GM21737 (cell line): ENCODE measurements around the gene NF1.
A peak's percentile ranks its signal among the peaks of the same experiment; 100 is the strongest.
"Not testable (repeated sequence)": the region's sequence is repeated elsewhere in the genome, so short reads cannot be mapped to it uniquely, and the experiment has no call there.

Source experiments
- ATAC-seq: cut with Tn5 transposase; IDR thresholded peaks from one replicate; pipeline ENCODE4 v1.9.1; 2021; ENCODE audit warnings: mild to moderate bottlenecking, moderate library complexity; ENCODE audit not compliant: unreplicated experiment

NF1 gene

DNA sequence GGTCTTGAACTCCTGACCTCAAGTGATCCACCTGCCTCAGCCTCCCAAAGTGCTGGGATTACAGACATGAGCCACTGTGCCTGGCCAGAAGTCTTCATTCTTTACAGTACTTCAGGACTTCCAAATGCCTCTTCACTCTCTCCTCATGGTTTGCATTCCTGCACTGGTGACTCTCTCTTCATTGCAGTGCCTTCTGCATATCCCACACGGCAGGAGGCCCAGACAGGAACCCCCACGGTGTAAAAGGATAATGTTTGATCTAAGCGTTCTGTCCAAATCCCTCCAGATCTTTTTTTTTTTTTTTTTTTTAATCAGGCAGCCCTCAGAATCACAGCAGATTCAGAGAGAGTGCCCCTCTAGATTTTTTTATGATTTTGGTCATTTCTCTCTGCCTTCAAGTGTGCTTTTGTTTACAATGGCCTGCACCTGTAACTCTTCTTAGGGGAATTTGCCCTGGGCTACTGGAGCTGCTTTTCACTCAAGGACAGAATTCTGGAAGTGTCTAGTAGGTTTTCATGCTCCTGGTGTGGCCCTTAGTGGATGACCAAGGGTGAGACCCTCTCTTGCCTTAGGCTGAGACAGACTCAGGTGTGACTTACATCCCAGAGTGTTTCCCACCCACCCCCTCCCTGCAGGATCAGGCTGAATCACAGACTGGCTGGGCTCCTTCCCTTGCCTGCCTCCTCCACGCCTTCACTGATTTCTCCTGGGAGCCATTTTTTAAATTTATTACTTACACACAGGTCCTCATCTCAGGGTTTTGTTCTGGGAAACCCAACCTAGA, 19.8 kb upstream of the NF1 start:
- no peak for ATAC-seq

DNA sequence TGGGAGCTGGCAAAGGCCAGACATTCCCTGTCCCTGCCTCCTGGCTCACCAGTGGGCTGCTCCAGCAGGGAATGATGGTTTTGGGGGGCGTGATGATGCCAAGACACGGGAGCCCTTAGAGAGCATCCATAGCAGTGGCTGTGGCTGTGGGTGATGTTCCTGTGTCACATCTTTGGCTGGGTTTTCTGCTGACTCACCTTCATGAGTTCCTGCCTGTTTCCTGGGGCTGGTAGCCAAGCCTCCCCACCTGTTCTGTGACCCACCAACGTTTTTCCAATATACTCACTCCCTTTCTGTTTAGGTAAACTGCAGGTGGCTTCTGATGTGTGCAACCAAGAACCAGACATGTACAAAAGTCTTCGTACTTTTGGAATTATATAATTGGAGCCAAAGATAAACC, 16.5 kb upstream of the NF1 start:
- ATAC-seq = no peak

DNA sequence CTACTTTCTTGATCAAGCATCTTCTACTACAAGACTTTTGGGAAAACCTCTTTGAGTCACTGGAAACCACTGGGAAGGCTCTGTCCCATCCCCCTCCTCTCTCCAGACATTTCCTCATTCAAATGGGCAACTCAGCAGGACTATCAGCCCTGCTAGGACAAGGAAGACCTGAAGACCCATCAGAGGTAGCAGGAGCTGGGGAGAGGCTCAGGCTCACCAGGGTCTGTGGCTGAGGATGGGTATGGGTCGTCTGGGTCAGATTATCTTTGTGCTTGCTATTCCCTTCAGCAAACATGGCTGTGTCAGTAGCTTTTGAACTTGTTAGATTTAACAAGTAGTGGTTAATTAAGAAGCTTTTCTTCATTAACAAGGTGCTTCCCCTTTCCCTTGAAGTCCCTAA, 15.0 kb upstream of the NF1 start:
- ATAC-seq = no peak

DNA sequence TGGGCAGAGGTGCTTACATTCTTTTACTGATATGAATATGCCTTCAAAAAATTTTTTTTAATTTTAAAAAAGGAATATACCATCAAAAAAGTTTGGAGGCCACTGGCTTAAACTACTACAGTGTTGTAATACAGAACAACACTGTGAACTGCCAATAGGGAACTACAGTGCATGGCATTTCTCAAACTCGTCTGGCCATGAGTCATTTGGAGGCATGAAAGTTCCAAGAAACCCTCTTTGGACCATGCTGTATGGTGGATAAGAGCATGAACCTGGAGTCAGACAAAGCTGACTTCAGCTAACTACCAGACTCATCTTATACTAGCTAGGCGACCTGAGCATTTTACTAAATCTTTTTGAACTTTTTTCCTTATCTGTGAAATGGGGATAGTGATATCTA, 9.2 kb upstream of the NF1 start:
- no peak for ATAC-seq

DNA sequence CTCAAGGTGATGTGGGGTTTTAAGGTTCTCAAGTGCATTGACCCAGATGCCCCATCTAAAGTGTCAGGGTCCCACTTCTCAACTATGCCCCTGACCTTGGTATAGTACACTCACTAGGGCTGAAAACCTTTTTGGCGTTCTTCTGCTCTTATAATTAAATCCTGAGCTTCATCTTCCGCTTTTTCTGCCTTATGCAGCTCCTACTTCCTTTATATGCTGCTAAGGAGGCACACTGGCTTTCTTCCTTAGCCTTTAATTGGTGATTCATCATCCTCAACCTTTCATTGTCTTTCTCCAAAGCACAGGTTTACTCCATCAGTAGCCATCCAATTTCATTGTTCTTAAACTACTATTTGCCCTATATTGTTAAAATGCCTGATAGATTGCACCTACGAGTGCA, 5.3 kb upstream of the NF1 start:
- no peak for ATAC-seq

DNA sequence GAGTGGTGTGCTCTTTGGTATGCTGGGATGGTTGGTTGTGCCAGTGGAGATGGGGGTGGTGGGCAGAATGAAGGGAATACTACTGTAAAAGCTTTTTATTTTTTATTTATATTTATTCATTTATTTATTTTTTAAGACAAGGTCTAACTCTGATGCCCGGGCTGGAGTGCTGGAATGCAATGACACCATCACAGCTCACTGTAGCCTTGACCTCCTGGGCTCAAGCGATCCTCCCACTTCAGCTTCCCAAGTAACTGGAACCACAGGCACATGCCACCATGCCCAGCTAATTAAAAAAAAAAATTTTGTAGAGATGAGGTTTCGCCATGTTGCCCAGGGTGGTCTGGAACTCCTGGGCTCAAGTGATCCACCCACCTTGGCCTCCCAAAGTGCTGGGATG, 4.1 kb upstream of the NF1 start:
- not testable (repeated sequence) for ATAC-seq

DNA sequence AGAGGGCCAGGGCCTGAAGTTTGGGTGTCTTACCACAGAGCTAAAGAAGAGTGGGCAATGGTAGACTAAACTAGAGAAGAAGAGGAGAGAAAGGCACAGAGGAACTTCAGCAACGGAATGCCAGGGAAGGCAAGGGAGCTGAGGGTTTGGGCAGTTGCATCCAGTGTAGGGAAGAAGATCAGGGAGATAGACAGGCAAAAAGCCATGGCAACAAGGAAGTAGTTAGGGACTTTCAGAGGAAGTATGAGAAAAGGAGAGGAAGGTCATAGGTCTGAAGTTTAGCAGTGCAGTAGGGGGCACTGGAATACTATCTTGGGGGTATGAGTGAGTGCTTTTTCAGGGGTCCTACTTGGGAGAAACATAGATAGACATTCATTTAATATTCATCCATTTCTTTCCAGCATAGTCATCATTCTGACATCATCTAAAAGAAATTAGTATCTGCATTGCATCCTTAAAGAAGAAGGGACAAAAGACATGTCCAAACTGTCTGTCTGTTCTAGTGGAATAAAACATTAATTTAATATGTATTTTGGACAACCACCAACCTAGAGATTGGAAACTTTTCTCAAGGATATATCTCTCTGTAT, 2.2 kb upstream of the NF1 start:
- ATAC-seq = no peak

DNA sequence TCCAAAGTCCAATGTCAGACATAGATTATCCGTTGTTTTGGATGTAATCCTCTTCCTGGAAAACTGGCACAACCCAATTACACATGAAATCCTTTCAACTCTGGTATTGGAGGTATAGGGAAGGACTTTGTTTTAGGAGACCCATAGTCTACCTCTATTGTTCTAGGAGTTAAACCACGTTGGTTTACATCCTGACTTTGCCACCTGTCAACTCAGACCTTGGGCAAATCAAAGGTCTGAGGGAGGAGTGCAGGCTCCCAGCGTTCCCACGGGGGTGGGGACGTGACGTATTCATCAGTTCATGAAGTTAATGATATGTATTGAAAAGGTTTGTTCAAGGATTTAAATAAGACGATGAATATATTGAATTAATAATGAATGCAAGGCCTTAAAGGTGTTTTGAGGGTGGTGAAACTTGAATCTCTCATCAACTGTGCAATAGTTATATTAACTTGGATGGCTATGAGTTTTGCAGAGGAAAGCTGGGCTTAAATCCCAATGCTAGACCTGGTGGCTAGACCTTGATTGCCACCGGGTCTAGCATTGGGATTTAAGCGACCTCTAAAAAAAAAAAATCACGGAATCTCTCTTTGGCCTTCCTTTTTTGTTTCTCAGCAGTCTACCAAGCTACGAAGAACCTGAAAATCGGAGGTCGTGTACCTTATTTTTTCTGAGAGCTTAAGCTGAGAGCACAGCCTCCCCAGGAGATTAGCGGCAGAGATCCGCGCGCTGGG, 744 bp upstream of the NF1 start:
- no peak for ATAC-seq

DNA sequence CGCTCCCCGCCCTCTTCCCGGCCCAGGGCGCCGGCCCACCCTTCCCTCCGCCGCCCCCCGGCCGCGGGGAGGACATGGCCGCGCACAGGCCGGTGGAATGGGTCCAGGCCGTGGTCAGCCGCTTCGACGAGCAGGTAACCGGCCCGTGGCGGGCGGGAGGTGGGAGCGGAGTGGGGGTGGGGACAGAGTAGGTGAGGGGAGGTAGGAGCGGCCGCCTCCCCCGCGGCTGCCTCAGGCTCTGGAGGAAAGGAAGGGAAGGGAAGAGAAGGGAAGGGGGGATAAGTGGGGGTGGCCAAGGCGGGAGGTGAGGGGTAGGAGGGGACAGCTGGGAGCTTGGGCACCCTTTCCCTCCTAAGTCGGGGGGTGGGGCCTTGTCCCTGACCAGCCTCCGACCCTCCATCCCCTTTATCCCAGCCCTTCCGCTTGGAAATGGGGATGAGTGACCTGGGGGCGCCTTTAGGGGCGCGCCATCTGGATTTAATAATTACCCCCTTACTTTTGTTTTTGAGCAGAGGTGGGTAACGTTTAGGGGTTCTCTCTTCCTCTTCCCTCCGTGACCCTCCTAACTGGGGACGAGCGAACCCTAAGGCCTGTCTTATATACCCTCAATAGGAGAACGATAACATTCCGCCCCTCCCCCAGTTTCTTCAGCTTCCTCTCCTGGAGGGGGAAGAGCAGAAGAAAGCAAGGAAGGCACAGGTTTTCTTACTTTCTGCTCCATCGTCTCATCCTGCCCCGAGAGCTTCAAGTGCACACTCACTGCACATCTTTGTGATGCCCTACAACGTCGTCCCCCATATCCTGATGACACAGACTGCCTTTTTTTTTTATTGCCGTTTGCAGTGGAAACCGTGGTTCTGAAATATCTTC, 694 bp downstream of the NF1 start:
- ATAC-seq = peak; percentile 24

DNA sequence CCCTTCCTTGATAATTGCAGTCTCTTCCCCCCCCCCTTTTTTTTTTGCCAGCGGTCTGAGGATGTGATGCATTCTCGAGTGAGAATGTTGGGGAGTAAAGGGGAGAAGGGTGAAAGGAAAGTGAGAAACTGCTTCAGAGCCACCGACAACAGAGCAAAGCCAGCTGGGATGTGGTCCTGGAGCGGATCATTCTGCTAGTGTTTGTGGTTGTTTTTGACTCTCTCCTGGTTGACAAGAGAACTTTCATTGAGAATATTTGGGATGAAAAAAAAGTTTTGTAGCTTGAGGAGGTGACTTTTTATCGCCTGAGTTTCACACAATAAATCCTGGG, 1.3 kb downstream of the NF1 start:
- no peak for ATAC-seq

DNA sequence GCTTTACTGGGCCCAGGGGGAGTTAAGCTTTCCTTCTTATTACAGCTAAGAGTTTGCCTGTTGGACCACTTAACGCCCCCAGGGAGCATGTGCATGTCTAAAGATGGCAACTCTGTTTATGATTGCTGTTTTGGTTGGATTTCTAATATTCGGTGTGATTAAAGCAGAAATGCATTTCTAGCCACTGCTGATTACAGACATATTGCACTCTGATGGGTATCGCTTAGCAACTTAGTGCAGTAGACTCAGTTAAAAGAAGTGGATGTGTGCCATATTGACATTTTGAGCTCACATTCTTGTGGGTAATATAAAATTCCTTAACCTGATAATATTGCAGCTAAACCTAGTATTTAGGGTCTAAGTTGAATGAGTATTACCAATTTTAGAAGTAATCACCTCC, 4.2 kb downstream of the NF1 start:
- no peak for ATAC-seq

DNA sequence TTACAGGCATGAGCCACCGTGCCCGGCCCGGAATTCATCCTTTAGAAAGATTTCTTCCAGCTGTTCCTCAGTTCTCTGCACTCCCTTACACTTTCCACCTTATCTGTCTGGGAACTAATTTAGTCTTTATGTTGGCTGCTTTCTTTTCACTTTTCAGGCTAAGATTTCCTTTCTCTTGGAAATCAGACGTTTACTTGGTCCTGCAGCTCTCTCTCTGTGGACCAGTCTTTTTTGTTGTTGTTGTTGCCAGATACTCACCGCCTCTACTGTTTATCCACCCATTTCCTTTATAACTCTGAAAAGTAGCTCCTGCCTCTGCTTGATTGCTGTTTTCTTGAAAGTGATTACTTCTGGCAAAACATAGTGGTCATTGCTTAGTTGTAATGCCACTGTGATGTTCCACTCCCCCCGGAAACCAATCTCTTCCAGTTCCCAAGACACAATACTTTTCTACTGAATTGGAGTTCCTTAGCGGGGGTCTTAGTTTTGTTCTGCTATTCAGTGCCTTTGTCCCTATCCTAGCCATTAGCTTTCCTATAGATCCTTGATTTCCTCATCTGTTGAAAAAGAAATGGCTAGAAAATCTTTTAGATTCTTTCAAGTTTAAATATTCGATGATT, 6.2 kb downstream of the NF1 start:
- no peak for ATAC-seq

DNA sequence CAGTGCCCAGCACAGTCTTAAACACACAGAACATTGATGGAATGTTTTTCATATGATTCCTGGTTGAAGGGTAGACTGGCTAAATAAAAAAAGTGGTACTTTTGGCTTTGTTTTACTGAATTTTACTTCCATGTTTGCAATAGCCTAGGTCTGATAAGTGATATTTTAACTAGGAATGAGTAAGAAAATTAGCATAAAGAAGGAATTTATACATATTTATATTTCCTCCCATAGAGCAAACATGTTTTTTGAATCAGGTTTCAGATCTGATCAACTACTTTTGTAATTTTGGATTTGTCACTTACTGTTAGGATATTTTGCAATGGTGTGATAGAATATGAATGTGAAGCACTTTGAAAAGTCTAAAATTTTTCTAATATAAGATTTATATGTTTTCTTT, 7.2 kb downstream of the NF1 start:
- ATAC-seq = no peak

DNA sequence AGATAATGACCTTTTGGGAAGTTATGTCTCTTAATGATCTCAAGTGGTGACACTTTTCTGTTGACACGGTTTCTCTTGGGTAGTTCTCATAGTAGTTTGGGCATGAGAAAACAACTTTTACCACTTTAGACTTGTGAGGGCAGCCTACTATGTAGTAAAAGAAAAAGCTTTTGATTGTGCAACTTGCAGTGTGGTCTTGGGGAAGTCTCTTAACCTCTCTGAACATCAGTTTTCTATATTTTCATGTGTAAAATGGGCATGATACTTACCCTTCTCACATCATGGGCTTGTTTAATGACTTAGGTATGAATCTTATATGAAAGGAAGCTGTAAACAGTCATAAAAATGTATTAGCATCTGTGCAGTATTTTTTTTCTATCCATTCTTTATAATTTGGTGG, 11.2 kb downstream of the NF1 start:
- ATAC-seq = no peak

DNA sequence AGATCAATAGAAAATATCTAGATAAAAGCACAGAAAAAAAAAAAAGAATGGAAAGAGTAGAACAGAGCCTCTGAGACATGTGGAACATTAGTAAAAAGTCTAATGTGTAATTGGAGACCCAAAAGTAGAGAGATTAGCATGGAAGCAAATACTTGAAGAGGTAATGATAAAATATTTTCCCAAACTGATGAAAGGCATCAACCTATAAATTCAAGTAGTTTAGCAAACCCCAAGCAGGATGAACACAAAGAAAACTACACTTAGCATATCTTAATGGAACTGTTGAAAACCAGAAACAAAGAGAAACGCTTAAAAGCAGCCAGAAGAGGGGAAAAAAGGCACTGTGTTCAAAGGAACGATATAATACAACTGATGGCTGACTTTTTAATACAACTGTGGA, 16.4 kb downstream of the NF1 start:
- no peak for ATAC-seq

DNA sequence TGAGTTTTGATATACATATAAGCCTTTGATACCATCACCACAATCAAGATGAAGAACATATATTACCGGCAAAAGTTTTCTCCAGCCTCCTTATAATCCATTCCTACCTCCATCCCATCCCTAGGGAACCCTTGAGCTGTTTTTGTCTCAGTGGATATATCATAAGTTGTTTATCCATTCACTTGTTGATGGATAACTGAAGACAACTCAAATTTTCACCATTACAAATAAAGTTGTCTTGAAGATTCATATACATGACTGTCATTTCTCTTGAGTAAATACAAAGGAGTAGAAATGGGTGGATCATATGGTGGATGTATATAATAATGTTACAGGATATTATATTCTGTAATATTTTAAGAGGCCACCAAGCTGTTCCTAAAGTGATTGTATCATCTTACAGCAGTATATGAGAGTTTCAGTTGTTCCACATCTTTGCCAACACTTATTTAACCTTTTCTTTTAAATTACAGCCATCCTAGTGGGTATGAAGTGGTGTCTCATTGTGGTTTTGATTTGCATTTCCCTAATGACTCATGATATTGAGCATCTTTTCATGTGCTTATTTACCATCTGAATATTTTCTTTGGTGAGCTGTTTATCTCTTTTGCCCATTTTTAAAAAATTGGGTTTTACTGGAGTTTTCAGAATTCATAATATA, 17.4 kb downstream of the NF1 start:
- ATAC-seq = no peak

DNA sequence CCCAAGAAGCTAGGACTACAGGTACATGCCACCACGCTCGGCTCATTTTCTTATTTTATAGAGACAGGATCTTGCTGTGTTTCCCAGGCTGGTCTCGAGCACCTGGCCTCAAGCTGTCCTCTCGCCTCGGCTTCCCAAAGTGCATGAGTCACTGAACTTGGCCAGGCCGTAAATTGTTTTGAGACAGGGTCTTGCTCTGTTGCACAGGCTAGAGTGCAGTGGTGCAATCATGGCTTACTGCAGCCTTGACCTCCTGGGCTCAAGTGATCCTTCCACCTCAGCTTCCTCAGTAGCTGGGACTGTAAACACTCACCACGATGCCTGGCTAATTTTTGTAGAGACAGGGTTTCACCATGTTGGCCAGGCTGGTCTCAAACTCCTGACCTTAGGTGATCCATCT, 18.6 kb downstream of the NF1 start:
- ATAC-seq = not testable (repeated sequence)

DNA sequence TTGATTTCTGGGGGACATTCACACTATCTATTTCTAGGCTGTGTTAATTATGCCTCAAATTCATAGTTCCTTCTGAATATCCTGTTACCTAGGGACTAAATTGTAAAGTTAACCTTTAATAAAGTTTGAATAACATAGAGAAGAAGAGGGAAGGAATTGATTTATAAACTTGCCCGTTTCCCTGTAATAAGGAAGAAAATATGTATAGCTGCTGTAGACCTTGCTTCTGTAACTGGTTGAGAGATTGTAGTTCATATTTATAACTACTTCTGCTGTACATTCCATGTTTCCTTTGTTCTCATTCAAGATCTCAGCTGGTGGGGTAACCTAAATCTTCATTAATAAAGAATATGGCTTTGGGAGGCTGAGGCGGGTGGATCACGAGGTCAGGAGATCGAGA, 19.2 kb downstream of the NF1 start:
- ATAC-seq = no peak

DNA sequence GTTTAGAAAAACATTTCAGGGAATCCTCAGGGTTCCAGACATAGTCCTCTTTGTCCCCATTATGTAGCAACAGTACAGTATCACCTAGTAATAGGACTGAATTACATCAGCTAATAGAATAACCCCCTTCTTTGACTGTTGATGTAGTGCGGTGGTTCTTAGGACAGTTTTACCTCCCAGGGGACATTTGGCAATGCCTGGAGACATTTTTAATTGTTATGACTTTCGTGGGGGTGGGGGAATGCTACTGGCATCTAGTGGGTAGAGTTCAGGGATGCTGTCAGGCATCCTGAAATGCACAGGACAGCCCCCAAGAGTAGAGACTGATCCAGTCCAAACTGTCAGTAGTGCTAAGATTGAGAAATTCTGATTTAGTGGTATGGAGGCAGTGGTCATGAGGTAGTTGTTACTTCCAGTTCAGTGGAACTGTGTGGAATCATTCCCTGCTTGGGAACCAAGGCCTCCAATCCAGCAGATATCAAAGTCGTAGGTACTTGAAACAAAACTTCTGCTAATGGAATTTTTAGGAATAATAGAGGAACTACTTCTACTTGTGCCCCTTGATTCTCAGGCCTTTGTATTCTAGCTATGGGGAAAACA, 20.3 kb downstream of the NF1 start:
- no peak for ATAC-seq

DNA sequence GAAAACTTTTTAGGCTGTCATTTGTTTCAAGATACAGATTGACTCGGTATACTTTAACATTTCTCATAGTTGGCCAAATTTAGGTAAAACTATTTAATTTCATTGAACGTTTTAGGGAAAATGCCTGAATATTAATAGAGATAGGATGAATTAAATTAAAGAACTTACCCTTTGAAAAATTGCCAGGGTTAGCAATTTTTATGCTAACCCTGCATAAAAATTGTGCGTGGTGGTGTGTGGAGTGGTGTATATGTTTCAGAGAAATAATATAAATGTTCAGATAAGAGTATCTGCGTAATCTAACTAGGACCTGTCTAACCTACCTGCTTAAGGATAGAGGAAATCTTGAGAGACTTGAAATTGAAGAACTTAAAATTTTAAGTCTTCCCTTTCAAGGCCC, 21.4 kb downstream of the NF1 start:
- ATAC-seq = no peak
